Mesangial cell (primary cell): ENCODE measurements around the gene TMEFF1. TPM values are rescaled to one million over a fixed set of nuclear protein-coding genes. Genes with fewer than 3 reads are reported as not detected.

ENCODE experiments used
- total RNA-seq: library from RNA; depleted of rRNA; stranded (reverse); fragments of >200 nt; gene quantifications from 2 replicates; pipeline ENCODE4 v1.2.3, GENCODE V29; 2015

Gene TMEFF1
- 3.3 and 3.9 TPM in 2 replicates for total RNA-seq

GRCh38 chr9:100472788-100473275 is at the start of gene TMEFF1:
Gene TMEFF1, plus strand, starts transcription at chr9:100473149. Its CDS starts 396 bp downstream, at chr9:100473545.

GRCh38 chr9:100426530-100427365 is 46.2 kb upstream of the TMEFF1 start, which contains the start of gene MSANTD3:
Gene MSANTD3, plus strand, starts transcription at chr9:100427143. Its CDS starts 14,796 bp downstream, at chr9:100441939.

GRCh38 chr9:100577776-100578448 is 105.0 kb downstream of the TMEFF1 start, which contains the start of gene CAVIN4:
Gene CAVIN4, plus strand, starts transcription at chr9:100578079. Its CDS starts 65 bp downstream, at chr9:100578144.

Other genes starting within 250 kb of the TMEFF1 start
- gene TEX10, start 120.2 kb upstream of the TMEFF1 start, total RNA-seq: 12.4 and 22.7 TPM in 2 replicates
- gene MSANTD3, start 46.0 kb upstream of the TMEFF1 start, total RNA-seq: 40.3 and 50.5 TPM in 2 replicates
- 0.25 and 0.33 TPM in 2 replicates for gene CAVIN4, start 104.9 kb downstream of the TMEFF1 start, total RNA-seq